Loucy (cell line): Measurements from ENCODE around the gene UBAP1.

Experiments
- H2AFZ ChIP-seq: fragments of 200-600 bp; sonication (generic); 2 replicates; pipeline ENCODE4 v1.6.0; 2016; ENCODE audit warnings: antibody characterized with exemption, mild to moderate bottlenecking, low read length, moderate library complexity
- H3F3A ChIP-seq: fragments of 200-600 bp; 2 replicates; pipeline ENCODE4 v1.6.0; 2016; ENCODE audit warnings: antibody characterized with exemption, low read depth, mild to moderate bottlenecking
- H3K27me3 ChIP-seq: fragments of 200-600 bp; sonication (generic); 2 replicates; pipeline ENCODE4 v1.6.1; 2014; ENCODE audit warnings: low read length, mild to moderate bottlenecking; ENCODE audit not compliant: insufficient read depth, poor library complexity, severe bottlenecking
- H3K36me3 ChIP-seq: fragments of 200-600 bp; sonication (generic); 2 replicates; pipeline ENCODE4 v1.6.1; 2016; ENCODE audit warnings: low read length; ENCODE audit not compliant: insufficient read depth
- H3K4me1 ChIP-seq: fragments of 200-600 bp; sonication (generic); 2 replicates; pipeline ENCODE4 v1.5.1; 2014; ENCODE audit warnings: low read length, mild to moderate bottlenecking; ENCODE audit not compliant: insufficient read depth, poor library complexity, severe bottlenecking
- H3K4me2 ChIP-seq: fragments of 200-600 bp; sonication (generic); 2 replicates; pipeline ENCODE4 v1.6.0; 2014; ENCODE audit warnings: antibody characterized with exemption, low read length, low read depth, mild to moderate bottlenecking; ENCODE audit not compliant: poor library complexity, severe bottlenecking
- H3K4me3 ChIP-seq: fragments of 200-600 bp; sonication (generic); 2 replicates; pipeline ENCODE4 v1.5.1; 2014; ENCODE audit warnings: low read length, mild to moderate bottlenecking, mixed read lengths; ENCODE audit not compliant: poor library complexity, severe bottlenecking
- H3K79me2 ChIP-seq: fragments of 200-600 bp; sonication (generic); 2 replicates; pipeline ENCODE4 v1.6.1; 2014; ENCODE audit warnings: low read length; ENCODE audit not compliant: insufficient read depth
- H3K9ac ChIP-seq: fragments of 200-600 bp; sonication (generic); 2 replicates; pipeline ENCODE4 v1.6.0; 2014; ENCODE audit warnings: mild to moderate bottlenecking, low read depth, low read length, moderate library complexity; ENCODE audit not compliant: poor library complexity, severe bottlenecking
- H3K9me2 ChIP-seq: fragments of 200-600 bp; sonication (generic); replicated peaks from 2 replicates; pipeline ENCODE4 v1.6.1; 2016; ENCODE audit warnings: low read depth, low read length, mixed read lengths
- H3K9me3 ChIP-seq: fragments of 200-600 bp; sonication (generic); 2 replicates; pipeline ENCODE4 v1.6.1; 2014; ENCODE audit warnings: mild to moderate bottlenecking, antibody characterized with exemption, low read length, low read depth; ENCODE audit not compliant: insufficient read depth
- H4K20me1 ChIP-seq: fragments of 200-600 bp; sonication (generic); 2 replicates; pipeline ENCODE4 v1.6.0; 2014; ENCODE audit warnings: antibody characterized with exemption, low read length, mild to moderate bottlenecking; ENCODE audit not compliant: insufficient read depth, poor library complexity, severe bottlenecking
- CTCF ChIP-seq: fragments of 200-600 bp; sonication (generic); conservative IDR thresholded peaks from 2 replicates; pipeline ENCODE4 v1.5.1; 2014; ENCODE audit warnings: mild to moderate bottlenecking, antibody characterized with exemption, low read length
- EZH2phosphoT487 ChIP-seq: fragments of 200-600 bp; IDR thresholded peaks from 2 replicates; pipeline ENCODE4 v1.6.1; 2018; ENCODE audit warnings: antibody characterized with exemption, mild to moderate bottlenecking, moderate library complexity, borderline replicate concordance

UBAP1 gene

GRCh38 chr9:34158362-34158869 lies 20.4 kb upstream of the UBAP1 start:
- no peak overlapping the region for H3K4me2 ChIP-seq
- H3K4me3 ChIP-seq, result no peak overlapping the region
- no peaks in the 10 kb centered on the region for H4K20me1 ChIP-seq
- no peak overlapping the region for H2AFZ ChIP-seq
- no peak overlapping the region for H3K9ac ChIP-seq
- H3K4me1 ChIP-seq, result no peaks in the 10 kb centered on the region
- H3K36me3 ChIP-seq, result no peaks in the 10 kb centered on the region
- H3K79me2 ChIP-seq, result no peaks in the 10 kb centered on the region
- H3K9me2 ChIP-seq, result no peaks in the 10 kb centered on the region
- no peaks in the 10 kb centered on the region for H3F3A ChIP-seq
- H3K27me3 ChIP-seq, result no peaks in the 10 kb centered on the region
- no peaks in the 10 kb centered on the region for H3K9me3 ChIP-seq
- TF ChIP-seq EZH2phosphoT487, result no peak
- no peak for TF ChIP-seq CTCF

- Histone ChIP-seq H3K4me1 (no peaks in the 10 kb centered on the region), H2AFZ (no peak overlapping the region), H3K9ac (no peak overlapping the region), H4K20me1 (no peaks in the 10 kb centered on the region), H3K36me3 (no peaks in the 10 kb centered on the region), H3K9me2 (no peaks in the 10 kb centered on the region), H3K27me3 (no peaks in the 10 kb centered on the region), H3F3A (no peaks in the 10 kb centered on the region), H3K9me3 (no peaks in the 10 kb centered on the region), H3K79me2 (no peaks in the 10 kb centered on the region), H3K4me3 (no peak overlapping the region), H3K4me2 (no peak overlapping the region)
- TF ChIP-seq EZH2phosphoT487 (no peak), CTCF (no peak)
Observed at GRCh38 chr9:34163434-34163833, 15.4 kb upstream of the UBAP1 start.

- H3K4me2 ChIP-seq, result no peak overlapping the region
- H2AFZ ChIP-seq, result no peak overlapping the region
- no peak for TF ChIP-seq EZH2phosphoT487
- TF ChIP-seq CTCF, result no peak
- no peaks in the 10 kb centered on the region for H3F3A ChIP-seq
- H3K79me2 ChIP-seq, result no peaks in the 10 kb centered on the region
- H3K4me3 ChIP-seq, result no peak overlapping the region
- H4K20me1 ChIP-seq, result no peaks in the 10 kb centered on the region
- H3K36me3 ChIP-seq, result no peaks in the 10 kb centered on the region
- no peak overlapping the region for H3K9ac ChIP-seq
- no peaks in the 10 kb centered on the region for H3K27me3 ChIP-seq
- H3K9me2 ChIP-seq, result no peaks in the 10 kb centered on the region
- H3K9me3 ChIP-seq, result no peaks in the 10 kb centered on the region
- no peaks in the 10 kb centered on the region for H3K4me1 ChIP-seq
Observed at GRCh38 chr9:34169125-34169524, 9.7 kb upstream of the UBAP1 start.
